Measurements from ENCODE around the gene FSHR.

The FSHR gene

DNA sequence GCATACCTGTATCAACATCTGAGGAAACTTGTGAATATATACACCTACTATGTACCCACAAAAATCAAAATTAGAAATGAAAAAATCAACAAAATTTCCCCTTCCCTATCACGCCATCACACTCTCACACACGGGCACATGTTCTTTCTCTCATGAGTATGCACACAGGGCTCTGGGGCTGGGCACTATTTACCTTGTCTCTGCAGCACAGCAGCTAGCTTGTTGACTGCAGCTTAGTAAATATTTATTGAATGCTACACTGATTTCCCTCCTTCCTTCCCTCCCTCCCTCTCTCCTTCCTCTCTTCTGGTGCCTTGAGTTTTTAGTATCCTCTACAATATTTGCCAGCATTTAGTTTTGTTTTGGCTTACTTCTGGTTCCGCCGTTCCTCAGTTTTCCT lies 216.1 kb downstream of the FSHR start:
- Histone ChIP-seq H4K12ac (ENCODE audit: low read depth, low read length) (no peak overlapping the region), H4K8ac (ENCODE audit: low read depth, low read length) (no peak overlapping the region), H3K27ac (ENCODE audit: low read depth, low read length) (no peak overlapping the region), H3K4me3 (ENCODE audit: low read depth, low read length) (no peak overlapping the region), H3K14ac (ENCODE audit: low read length) (no peak overlapping the region), H3K27me3 (ENCODE audit: insufficient read depth, low read length) (no peaks in the 10 kb centered on the region), H3K36me3 (ENCODE audit: control insufficient read depth in 1 of 2, insufficient read depth in 2 of 2, low read length in 2 of 2) (no peaks in the 10 kb centered on the region), H3K18ac (ENCODE audit: low read length) (no peak overlapping the region), H2BK12ac (ENCODE audit: low read length) (no peak overlapping the region), H3K9me3 (ENCODE audit: insufficient read depth, low read depth, low read length) (no peaks in the 10 kb centered on the region), H3K23ac (ENCODE audit: low read length) (no peak overlapping the region), H3K4ac (ENCODE audit: low read depth, low read length) (no peak overlapping the region), H2AFZ (ENCODE audit: insufficient read depth, low read length, poor library complexity) (no peak overlapping the region), H3K4me2 (ENCODE audit: low read length) (no peak overlapping the region), H3K79me1 (ENCODE audit: low read length) (no peaks in the 10 kb centered on the region), H3K9ac (ENCODE audit: low read length) (no peak overlapping the region), H2BK5ac (ENCODE audit: low read depth, low read length, poor library complexity) (no peak overlapping the region), H4K91ac (ENCODE audit: low read depth, low read length) (no peak overlapping the region), H2BK120ac (ENCODE audit: insufficient read depth, low read length, poor library complexity) (no peak overlapping the region), H3K79me2 (ENCODE audit: control insufficient read depth, insufficient read depth, low read length, poor library complexity) (no peaks in the 10 kb centered on the region), H3K4me1 (ENCODE audit: control insufficient read depth in 1 of 2, insufficient read depth in 2 of 2, low read length in 2 of 2) (no peaks in the 10 kb centered on the region), H2AK5ac (ENCODE audit: low read length) (no peak overlapping the region)
- WGBS (ENCODE audit: extremely low coverage, insufficient coverage, insufficient read length), result 100% methylated on average over 2 of the region's 4 CpGs
- no peak for DNase-seq

DNA sequence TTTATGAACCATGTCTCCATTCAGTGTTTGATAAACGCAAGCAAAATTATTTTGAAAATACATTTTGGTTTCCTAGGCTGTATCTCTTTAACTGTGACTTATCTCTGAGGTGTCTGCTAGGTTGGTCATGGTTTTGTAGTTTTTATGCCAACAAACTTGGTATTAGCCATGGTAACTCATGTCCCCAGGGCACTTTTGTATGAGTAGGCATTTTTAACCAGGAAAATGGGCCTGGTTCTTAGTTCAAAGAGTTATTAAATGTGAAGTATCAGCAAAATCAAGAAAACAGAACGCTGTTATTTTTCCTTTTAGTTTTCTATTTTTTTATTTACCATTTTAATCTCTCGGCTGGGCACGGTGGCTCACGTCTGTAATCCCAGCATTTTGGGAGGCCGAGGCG lies 219.5 kb downstream of the FSHR start:
- Histone ChIP-seq H2BK120ac (ENCODE audit: insufficient read depth, low read length, poor library complexity) (no peak overlapping the region), H3K4me2 (ENCODE audit: low read length) (no peak overlapping the region), H3K27ac (ENCODE audit: low read depth, low read length) (no peak overlapping the region), H4K8ac (ENCODE audit: low read depth, low read length) (no peak overlapping the region), H2BK5ac (ENCODE audit: low read depth, low read length, poor library complexity) (no peak overlapping the region), H2AFZ (ENCODE audit: insufficient read depth, low read length, poor library complexity) (no peak overlapping the region), H2BK12ac (ENCODE audit: low read length) (no peak overlapping the region), H3K9me3 (ENCODE audit: insufficient read depth, low read depth, low read length) (no peaks in the 10 kb centered on the region), H4K91ac (ENCODE audit: low read depth, low read length) (no peak overlapping the region), H3K4me1 (ENCODE audit: control insufficient read depth in 1 of 2, insufficient read depth in 2 of 2, low read length in 2 of 2) (no peaks in the 10 kb centered on the region), H3K9ac (ENCODE audit: low read length) (no peak overlapping the region), H2AK5ac (ENCODE audit: low read length) (no peak overlapping the region), H3K4me3 (ENCODE audit: low read depth, low read length) (no peak overlapping the region), H3K79me2 (ENCODE audit: control insufficient read depth, insufficient read depth, low read length, poor library complexity) (no peaks in the 10 kb centered on the region), H3K27me3 (ENCODE audit: insufficient read depth, low read length) (no peaks in the 10 kb centered on the region), H3K23ac (ENCODE audit: low read length) (no peak overlapping the region), H3K36me3 (ENCODE audit: control insufficient read depth in 1 of 2, insufficient read depth in 2 of 2, low read length in 2 of 2) (no peaks in the 10 kb centered on the region), H3K18ac (ENCODE audit: low read length) (no peak overlapping the region), H3K79me1 (ENCODE audit: low read length) (no peaks in the 10 kb centered on the region), H3K4ac (ENCODE audit: low read depth, low read length) (no peak overlapping the region), H3K14ac (ENCODE audit: low read length) (no peak overlapping the region), H4K12ac (ENCODE audit: low read depth, low read length) (no peak overlapping the region)
- WGBS (ENCODE audit: extremely low coverage, insufficient coverage, insufficient read length), result no CpG with 5 or more reads among the region's 7 CpGs
- DNase-seq, result no peak

DNA sequence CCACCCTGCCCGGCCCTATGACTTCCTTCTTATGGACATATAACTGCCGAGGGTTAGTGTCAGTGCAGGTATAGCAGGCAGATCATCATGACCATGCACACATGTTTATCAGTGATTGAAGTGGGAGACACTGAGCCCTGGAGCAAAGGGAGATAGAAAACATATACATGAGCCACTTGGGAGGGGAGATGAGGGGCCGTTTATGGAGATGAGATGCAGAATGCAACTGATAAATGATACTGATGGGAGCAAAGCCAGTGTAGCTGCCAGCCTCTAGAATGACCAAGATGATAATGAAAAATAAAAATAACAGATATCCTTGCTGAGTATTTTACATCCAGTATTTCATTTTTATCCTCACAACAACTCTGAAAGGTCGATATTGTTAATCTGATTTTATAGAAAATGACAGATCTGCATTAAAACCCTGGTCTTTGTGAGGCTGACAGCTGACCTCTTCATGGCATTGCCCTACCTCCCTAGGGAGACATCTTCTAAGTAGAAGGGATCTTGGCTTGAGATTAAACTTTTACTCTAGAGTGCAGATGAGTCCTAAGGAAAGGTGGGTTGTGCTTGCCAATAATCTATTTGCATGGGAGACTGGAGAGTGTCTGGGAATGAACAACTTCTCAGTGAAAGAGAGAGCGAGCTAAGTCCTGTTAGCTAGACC lies 220.4 kb downstream of the FSHR start:
- Histone ChIP-seq H3K27ac (ENCODE audit: low read depth, low read length) (no peak overlapping the region), H3K27me3 (ENCODE audit: insufficient read depth, low read length) (no peaks in the 10 kb centered on the region), H3K4me1 (ENCODE audit: control insufficient read depth in 1 of 2, insufficient read depth in 2 of 2, low read length in 2 of 2) (no peaks in the 10 kb centered on the region), H3K79me2 (ENCODE audit: control insufficient read depth, insufficient read depth, low read length, poor library complexity) (no peaks in the 10 kb centered on the region), H4K91ac (ENCODE audit: low read depth, low read length) (no peak overlapping the region), H3K14ac (ENCODE audit: low read length) (no peak overlapping the region), H2BK120ac (ENCODE audit: insufficient read depth, low read length, poor library complexity) (no peak overlapping the region), H3K9ac (ENCODE audit: low read length) (no peak overlapping the region), H2BK5ac (ENCODE audit: low read depth, low read length, poor library complexity) (no peak overlapping the region), H3K79me1 (ENCODE audit: low read length) (no peaks in the 10 kb centered on the region), H2AK5ac (ENCODE audit: low read length) (no peak overlapping the region), H2BK12ac (ENCODE audit: low read length) (no peak overlapping the region), H4K12ac (ENCODE audit: low read depth, low read length) (no peak overlapping the region), H3K18ac (ENCODE audit: low read length) (no peak overlapping the region), H3K4ac (ENCODE audit: low read depth, low read length) (no peak overlapping the region), H3K23ac (ENCODE audit: low read length) (no peak overlapping the region), H3K9me3 (ENCODE audit: insufficient read depth, low read depth, low read length) (no peaks in the 10 kb centered on the region), H3K4me3 (ENCODE audit: low read depth, low read length) (no peak overlapping the region), H4K8ac (ENCODE audit: low read depth, low read length) (no peak overlapping the region), H2AFZ (ENCODE audit: insufficient read depth, low read length, poor library complexity) (no peak overlapping the region), H3K36me3 (ENCODE audit: control insufficient read depth in 1 of 2, insufficient read depth in 2 of 2, low read length in 2 of 2) (no peaks in the 10 kb centered on the region), H3K4me2 (ENCODE audit: low read length) (no peak overlapping the region)
- no CpG with 5 or more reads among the region's 5 CpGs for WGBS (ENCODE audit: extremely low coverage, insufficient coverage, insufficient read length)
- DNase-seq, result no peak

DNA sequence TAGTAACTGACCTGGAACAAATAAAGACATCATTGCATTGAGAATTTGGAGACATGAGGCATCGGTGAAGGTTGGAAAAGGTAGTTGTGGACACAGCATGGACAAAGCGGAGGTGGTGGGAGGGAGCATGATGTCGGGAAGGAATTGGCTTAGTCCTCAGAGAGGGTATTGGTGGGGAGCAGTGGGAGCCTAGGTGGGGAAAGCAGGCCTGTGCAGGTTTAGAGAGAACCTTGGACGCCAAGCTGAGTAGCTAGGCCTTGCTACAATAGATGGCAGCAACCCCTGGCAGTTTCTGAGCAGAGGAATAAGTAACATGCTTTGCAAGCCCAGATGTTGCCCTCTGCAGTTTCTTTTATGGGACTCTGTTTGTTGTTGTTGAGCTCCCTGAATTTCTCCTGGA lies 221.6 kb downstream of the FSHR start:
- no peaks in the 10 kb centered on the region for H3K79me1 ChIP-seq (ENCODE audit: low read length)
- WGBS (ENCODE audit: extremely low coverage, insufficient coverage, insufficient read length), result no CpG with 5 or more reads among the region's 4 CpGs

More for the DNA sequence above, 221.6 kb downstream of the FSHR start:
- H2BK120ac ChIP-seq (ENCODE audit: insufficient read depth, low read length, poor library complexity), result no peak overlapping the region
- H2AFZ ChIP-seq (ENCODE audit: insufficient read depth, low read length, poor library complexity), result no peak overlapping the region
- no peak overlapping the region for H4K91ac ChIP-seq (ENCODE audit: low read depth, low read length)
- H2BK5ac ChIP-seq (ENCODE audit: low read depth, low read length, poor library complexity), result no peak overlapping the region
- no peaks in the 10 kb centered on the region for H3K9me3 ChIP-seq (ENCODE audit: insufficient read depth, low read depth, low read length)
- H3K4ac ChIP-seq (ENCODE audit: low read depth, low read length), result no peak overlapping the region
- no peak overlapping the region for H2AK5ac ChIP-seq (ENCODE audit: low read length)
- H3K18ac ChIP-seq (ENCODE audit: low read length), result no peak overlapping the region
- no peak overlapping the region for H2BK12ac ChIP-seq (ENCODE audit: low read length)
- H3K79me2 ChIP-seq (ENCODE audit: control insufficient read depth, insufficient read depth, low read length, poor library complexity), result no peaks in the 10 kb centered on the region
- DNase-seq, result no peak
- no peak overlapping the region for H3K9ac ChIP-seq (ENCODE audit: low read length)
- H3K27me3 ChIP-seq (ENCODE audit: insufficient read depth, low read length), result no peaks in the 10 kb centered on the region
- H3K4me3 ChIP-seq (ENCODE audit: low read depth, low read length), result no peak overlapping the region
- H3K4me2 ChIP-seq (ENCODE audit: low read length), result no peak overlapping the region
- H4K12ac ChIP-seq (ENCODE audit: low read depth, low read length), result no peak overlapping the region
- no peaks in the 10 kb centered on the region for H3K4me1 ChIP-seq (ENCODE audit: control insufficient read depth in 1 of 2, insufficient read depth in 2 of 2, low read length in 2 of 2)
- H3K14ac ChIP-seq (ENCODE audit: low read length), result no peak overlapping the region
- H3K23ac ChIP-seq (ENCODE audit: low read length), result no peak overlapping the region
- H4K8ac ChIP-seq (ENCODE audit: low read depth, low read length), result no peak overlapping the region
- no peaks in the 10 kb centered on the region for H3K36me3 ChIP-seq (ENCODE audit: control insufficient read depth in 1 of 2, insufficient read depth in 2 of 2, low read length in 2 of 2)
- H3K27ac ChIP-seq (ENCODE audit: low read depth, low read length), result no peak overlapping the region
